SU-DHL-6 (cell line): ENCODE data around the gene GOLGB1.

Experiments
- CTCF ChIP-seq: fragments of 200-600 bp; sonication (generic); IDR thresholded peaks from one replicate; pipeline ENCODE4 v1.5.1; 2017; ENCODE audit warnings: antibody characterized with exemption, mild to moderate bottlenecking, low read length, moderate library complexity; ENCODE audit not compliant: insufficient read depth, poor library complexity, severe bottlenecking
- EZH2phosphoT487 ChIP-seq: fragments of 200-600 bp; sonication (generic), shearing (Covaris generic); conservative IDR thresholded peaks from 2 replicates; pipeline ENCODE4 v1.6.1; 2018; ENCODE audit warnings: mild to moderate bottlenecking, antibody characterized with exemption, low read length, moderate library complexity, mixed read lengths

GRCh38 chr3:121768452-121768851 lies 18.9 kb upstream of the GOLGB1 start:
- TF ChIP-seq EZH2phosphoT487 (no peak), CTCF (no peak)
